ENCODE results near the gene ASIC4. TPM values are rescaled to one million over a fixed set of nuclear protein-coding genes. Genes with fewer than 3 reads are reported as not detected.
A peak's percentile ranks its signal among the peaks of the same experiment; 100 is the strongest.

Gene ASIC4
- total and polyA plus RNA-seq, 2 of the 13 experiments (the other 11 are each of a cell fraction or from before 2014, with no cell fraction given) = 0.03 TPM; not detected in 1

- no peak for FAIRE-seq
- TF ChIP-seq ZNF160 (CRISPR knock-in tag; IDR thresholded peaks at IDR 0.05) (no peak), ZNF430 (CRISPR knock-in tag; IDR thresholded peaks at IDR 0.05) (0 out of 2 replicates have a peak, but pooled peaks have one; percentile 2), AGO2 (optimal IDR thresholded peaks at IDR 0.05; ENCODE audit: low read depth, low read length) (peak; percentile 27), SKIL (CRISPR knock-in tag; IDR thresholded peaks at IDR 0.05; ENCODE audit: borderline replicate concordance) (no peak), BORCS8-MEF2B (CRISPR knock-in tag; IDR thresholded peaks at IDR 0.05) (0 out of 2 replicates have a peak, but pooled peaks have one; percentile 4), EZH2 (conservative IDR thresholded peaks at IDR 0.05; ENCODE audit: low read depth, low read length) (peak; percentile 54), CREB3 (CRISPR knock-in tag; IDR thresholded peaks at IDR 0.05) (no peak), NR2F2 (IDR thresholded peaks at IDR 0.05; ENCODE audit: borderline replicate concordance, low read depth) (0 out of 2 replicates have a peak, but pooled peaks have one; percentile 17), LCORL (IDR thresholded peaks at IDR 0.05) (no peak), LCORL (CRISPR knock-in tag; IDR thresholded peaks at IDR 0.05) (0 out of 2 replicates have a peak, but pooled peaks have one; percentile 8), ZNF687 (CRISPR knock-in tag; IDR thresholded peaks at IDR 0.05) (peak; percentile 12; the same call in 1 of the 2 replicates)
- TF ChIP-seq, protein P1, sequence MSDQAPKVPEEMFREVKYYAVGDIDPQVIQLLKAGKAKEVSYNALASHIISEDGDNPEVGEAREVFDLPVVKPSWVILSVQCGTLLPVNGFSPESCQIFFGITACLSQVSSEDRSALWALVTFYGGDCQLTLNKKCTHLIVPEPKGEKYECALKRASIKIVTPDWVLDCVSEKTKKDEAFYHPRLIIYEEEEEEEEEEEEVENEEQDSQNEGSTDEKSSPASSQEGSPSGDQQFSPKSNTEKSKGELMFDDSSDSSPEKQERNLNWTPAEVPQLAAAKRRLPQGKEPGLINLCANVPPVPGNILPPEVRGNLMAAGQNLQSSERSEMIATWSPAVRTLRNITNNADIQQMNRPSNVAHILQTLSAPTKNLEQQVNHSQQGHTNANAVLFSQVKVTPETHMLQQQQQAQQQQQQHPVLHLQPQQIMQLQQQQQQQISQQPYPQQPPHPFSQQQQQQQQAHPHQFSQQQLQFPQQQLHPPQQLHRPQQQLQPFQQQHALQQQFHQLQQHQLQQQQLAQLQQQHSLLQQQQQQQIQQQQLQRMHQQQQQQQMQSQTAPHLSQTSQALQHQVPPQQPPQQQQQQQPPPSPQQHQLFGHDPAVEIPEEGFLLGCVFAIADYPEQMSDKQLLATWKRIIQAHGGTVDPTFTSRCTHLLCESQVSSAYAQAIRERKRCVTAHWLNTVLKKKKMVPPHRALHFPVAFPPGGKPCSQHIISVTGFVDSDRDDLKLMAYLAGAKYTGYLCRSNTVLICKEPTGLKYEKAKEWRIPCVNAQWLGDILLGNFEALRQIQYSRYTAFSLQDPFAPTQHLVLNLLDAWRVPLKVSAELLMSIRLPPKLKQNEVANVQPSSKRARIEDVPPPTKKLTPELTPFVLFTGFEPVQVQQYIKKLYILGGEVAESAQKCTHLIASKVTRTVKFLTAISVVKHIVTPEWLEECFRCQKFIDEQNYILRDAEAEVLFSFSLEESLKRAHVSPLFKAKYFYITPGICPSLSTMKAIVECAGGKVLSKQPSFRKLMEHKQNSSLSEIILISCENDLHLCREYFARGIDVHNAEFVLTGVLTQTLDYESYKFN (CRISPR knock-in tag; conservative IDR thresholded peaks at IDR 0.05) = 0 out of 2 replicates have a peak, but pooled peaks have one; percentile 3
Measured at GRCh38 chr2:219510512-219511135, 3.7 kb upstream of the ASIC4 start.

More at GRCh38 chr2:219510512-219511135, 3.7 kb upstream of the ASIC4 start:
- POLR2A ChIA-PET = interaction anchor here (0.6 to 7.7 kb wide), 8 partner anchors 8 to 123 kb away, joined by 3 to 94 read pairs (median 6); partner anchors contain the start of genes DNPEP and GMPPA
- Histone ChIP-seq H3K79me2 (ENCODE audit: insufficient read depth, low read length) (no peaks in the 10 kb centered on the region), H4K20me1 (ENCODE audit: insufficient read depth, low read length) (peaks cover 11% of the 10 kb centered on the region; the same call in 1 of the 2 replicates), H3K36me3 (replicated peaks in 1 of 2; ENCODE audit: control insufficient read depth in 1 of 2, insufficient read depth in 2 of 2, low read length in 2 of 2) (peaks cover 7% of the 10 kb centered on the region in 2 experiments; a peak in 3 of 5 replicates), H3K9me3 (ENCODE audit: low read length) (no peaks in the 10 kb centered on the region), H3K27me3 (ENCODE audit: control insufficient read depth in 1 of 2, insufficient read depth in 2 of 2, low read length in 2 of 2) (peaks cover 15 to 47% of the 10 kb centered on the region in 2 experiments), H3K27ac (ENCODE audit: extremely low read length, insufficient read depth, low read length) (no peak overlapping the region), H3K4me3 (replicated peaks in 1 of 3; ENCODE audit: insufficient read depth in 1 of 3, low read depth in 2 of 3, low read length in 3 of 3) (peak overlapping the region in 2 of 3 experiments; percentile 53 to 70; a peak in 3 of 6 replicates), H3K4me1 (ENCODE audit: insufficient read depth, low read length) (peaks cover 34% of the 10 kb centered on the region), H2AFZ (ENCODE audit: low read length) (no peak overlapping the region), H3K4me2 (ENCODE audit: low read depth, low read length) (peak overlapping the region; percentile 96), H3K9ac (ENCODE audit: insufficient read depth, low read depth, low read length) (no peak overlapping the region)
- DNase-seq (ENCODE audit: low spot score) = no peak
- no TSS peak for BruUV-seq (replicated peaks)
- CTCF ChIA-PET (ENCODE audit: low intra/inter-chr PET ratio, low total read pairs) = interaction anchor here (1.0 to 1.9 kb wide), 5 partner anchors 10 to 108 kb away, joined by 5 to 26 read pairs (median 8); a partner anchor contains a TSS
- ATAC-seq = no peak
- in situ Hi-C loops (cut with HindIII; ENCODE audit: extremely low pct_ligation_motif_present, low pct_unique_long_range_greater_than_20kb) (no loop called here), intact Hi-C loops (cut with micrococcal nuclease; ENCODE audit: unreplicated experiment) (loop anchor here (1.0 kb wide), 1 partner anchor 15 kb away; no protein-coding TSS in a partner anchor)
- 25% methylated on average over 22 of the region's 22 CpGs for WGBS (ENCODE audit: low lambda C conversion rate)

Measured in HepG2 (cell line).